Measurements from ENCODE around the gene REELD1.

REELD1 gene

DNA sequence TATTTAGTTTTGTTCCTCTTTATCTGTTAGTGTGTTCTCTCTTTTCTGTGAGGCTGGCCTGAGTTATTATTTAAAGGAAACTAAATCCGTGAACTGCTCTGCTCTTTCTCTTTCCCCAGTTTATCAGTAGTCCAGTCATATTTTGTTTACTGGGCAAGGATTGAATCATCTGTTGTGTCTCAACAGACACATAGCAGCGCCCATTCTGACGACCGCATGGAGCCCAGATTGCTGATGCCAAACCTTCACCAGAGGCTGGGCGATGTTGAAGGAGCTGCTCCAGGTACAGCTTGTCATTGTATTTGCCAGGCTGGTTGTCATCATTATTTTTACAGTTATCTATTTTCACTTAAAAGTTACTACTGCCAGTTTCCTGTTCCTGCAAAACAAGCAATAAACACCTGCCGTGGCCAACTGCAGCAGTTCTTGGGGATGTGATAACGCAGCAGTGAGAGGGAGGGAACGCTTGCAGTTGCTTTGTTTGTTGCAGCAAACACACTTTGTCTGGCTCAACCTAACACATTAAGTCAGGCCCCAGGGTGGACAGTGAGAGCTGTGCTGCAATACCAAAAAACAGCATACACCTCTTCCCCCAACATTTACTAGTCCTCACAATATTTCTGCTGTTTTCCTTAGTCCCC is 10.1 kb downstream of the REELD1 start:
- no peak for DNase-seq (ENCODE audit: low spot score)

DNA sequence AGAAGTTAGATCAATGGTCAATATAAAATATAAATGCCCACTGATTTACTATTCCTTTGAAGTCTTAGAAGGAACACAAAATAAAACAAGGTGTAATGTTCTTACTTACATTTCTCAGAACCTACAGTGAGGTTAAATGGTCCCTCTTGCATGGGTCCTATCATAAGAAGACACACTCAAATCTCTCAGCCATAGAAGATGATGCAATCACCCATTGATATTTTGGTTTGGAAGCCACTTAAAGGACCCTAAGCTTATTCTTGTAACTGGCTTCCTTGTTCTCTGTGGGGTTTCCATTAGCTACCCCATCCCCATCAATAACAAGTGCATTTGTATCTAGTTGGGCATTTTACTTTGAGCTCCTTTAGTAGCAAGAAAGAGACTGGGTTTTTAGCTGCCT is 15.1 kb downstream of the REELD1 start:
- DNase-seq (ENCODE audit: low spot score) = no peak

DNA sequence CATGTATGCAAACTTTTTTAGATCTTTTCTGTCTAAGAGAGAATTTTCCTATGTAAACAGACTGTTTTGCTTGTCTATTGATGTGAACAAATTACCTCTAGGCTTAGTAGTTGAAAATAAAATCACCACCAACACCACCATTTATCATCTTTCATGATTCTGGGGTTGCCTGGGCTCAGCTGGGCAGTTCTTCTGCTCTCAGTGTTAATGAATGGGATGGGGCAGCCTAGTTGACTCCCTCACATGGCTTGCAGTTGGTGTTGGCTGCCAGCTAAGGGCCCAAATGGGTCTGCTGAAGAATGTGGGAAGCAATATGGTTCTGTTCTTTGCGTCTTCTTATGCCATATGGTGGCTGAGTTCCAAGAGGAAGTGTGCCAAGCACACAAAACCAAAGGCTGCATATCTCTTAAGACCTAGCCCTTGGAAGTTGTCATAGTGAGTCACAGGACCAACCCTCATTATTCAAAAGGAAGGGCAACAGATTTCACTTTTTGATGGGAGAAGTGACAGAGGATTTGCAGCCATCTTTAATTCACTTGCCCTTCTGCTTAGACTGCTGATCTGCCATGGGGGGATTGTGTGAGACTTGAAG is 17.9 kb downstream of the REELD1 start:
- no peak for DNase-seq (ENCODE audit: low spot score)

DNA sequence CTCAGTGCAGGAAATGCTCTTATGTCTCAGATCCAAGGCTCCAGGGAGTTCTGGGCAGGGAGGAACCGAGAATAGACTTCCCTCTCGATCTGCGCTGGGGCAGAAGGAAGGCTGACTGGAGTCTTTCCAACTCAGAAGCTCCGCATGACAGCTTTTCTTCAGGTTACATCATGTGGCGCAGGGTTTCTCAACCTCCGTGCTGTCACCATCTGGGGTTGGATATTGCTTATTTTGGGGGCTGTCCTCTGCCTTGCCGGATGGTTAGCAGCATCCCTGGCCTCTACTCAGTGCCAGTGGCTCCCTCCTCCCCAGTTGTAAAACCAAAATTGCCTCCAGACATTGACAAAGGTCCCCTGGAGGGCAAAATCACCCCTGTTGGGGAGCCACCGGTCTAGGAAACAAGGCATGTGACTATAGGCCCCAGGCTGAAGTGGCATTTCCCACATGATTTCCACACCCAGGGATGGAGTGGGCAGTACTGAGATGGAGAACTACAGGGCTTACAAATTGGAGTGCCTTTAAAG is 21.4 kb downstream of the REELD1 start:
- no peak for DNase-seq (ENCODE audit: low spot score)

DNA sequence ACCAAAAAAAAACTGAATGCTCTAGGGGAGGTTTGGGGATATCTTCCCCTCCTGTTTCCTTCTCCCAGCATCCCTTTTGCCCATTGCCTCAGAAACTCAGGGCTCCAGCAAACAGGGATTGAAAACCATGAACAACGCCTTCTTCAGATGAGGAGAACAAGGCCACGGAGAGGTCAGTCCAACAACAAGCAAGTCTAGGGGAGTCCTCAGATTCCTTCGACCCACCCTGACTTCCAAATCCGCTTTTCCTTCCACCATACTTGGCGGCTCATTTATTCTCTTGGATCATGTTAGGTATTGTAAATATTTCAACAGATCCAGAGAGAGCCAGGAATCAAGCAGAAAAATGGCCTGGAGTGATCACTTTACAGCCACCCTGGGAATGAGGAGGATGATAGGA is 21.9 kb downstream of the REELD1 start:
- DNase-seq (ENCODE audit: low spot score) = no peak

DNA sequence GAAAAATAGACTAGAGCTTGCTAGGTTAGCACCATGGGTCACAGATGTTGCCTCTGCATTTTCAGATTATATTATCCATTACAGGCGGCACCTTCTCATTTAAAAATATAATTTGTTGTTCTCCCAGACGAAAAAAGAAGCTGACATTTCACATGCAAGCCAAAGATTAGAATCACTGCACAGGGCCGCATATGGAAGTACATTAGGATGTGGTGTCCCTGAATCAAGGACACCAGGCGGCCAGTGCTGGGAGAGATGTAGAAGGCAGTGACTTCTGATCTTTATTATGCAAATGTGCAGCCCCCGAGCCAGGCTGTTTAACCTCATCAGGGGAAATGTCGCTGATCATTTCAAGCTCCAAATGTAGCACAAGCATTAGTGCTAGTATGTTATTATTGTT is 22.8 kb downstream of the REELD1 start:
- no peak for DNase-seq (ENCODE audit: low spot score)

DNA sequence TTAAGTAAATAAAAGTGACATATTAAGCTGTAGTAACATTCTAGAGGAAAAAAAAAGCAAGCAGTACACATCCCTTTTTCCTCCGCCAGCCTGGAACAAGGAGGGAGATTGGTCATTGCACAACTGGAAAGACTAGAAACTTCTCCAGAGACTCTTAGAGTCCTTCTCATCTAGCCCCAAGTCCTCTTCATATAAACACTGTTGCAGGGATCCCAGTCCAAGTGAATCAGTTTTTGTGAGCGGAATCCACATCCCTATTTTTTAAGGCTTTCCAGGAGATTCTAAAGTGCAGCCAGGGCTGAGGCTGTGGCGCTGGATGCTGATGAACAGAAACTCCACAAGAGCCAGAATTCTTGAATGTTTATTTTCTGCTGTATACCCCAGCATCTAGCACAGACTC is 23.8 kb downstream of the REELD1 start:
- DNase-seq (ENCODE audit: low spot score) = no peak

DNA sequence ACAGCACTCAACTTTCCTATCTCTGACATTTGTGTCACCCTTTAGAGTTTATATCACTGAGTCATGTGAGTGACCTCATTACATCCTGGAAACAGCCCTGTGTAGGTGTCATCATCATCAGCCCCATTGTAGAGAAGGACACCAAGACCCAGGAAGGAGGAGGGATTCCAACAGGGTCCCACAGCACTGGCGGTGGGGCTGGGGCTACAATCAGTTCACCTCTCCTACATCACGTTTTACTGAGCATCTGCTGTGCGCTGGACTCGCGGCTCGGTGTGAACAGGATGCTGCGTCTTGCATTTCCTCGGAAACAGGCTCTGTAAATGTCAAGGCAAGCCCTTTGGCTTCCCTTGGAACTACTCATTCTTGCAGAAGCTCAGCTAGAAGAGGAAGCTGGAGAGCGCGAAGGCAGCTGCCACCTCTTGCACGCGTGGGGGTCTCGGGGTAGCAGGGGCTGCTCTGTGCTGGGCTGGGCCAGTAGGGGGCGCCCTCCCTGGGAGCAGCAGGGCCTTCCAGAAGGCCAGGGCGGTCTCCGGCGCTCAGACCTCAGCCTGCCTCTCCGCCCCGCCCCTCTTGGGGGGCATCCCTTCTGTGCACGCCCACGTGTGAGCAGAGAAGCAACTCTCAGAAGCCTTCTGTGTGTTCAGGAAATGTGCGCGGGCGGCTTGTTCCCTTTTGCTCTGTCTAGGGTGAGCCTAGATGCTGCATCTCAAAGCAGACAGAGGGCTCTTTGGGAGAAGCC is 29.0 kb downstream of the REELD1 start:
- DNase-seq (ENCODE audit: low spot score) = peak; percentile 81

DNA sequence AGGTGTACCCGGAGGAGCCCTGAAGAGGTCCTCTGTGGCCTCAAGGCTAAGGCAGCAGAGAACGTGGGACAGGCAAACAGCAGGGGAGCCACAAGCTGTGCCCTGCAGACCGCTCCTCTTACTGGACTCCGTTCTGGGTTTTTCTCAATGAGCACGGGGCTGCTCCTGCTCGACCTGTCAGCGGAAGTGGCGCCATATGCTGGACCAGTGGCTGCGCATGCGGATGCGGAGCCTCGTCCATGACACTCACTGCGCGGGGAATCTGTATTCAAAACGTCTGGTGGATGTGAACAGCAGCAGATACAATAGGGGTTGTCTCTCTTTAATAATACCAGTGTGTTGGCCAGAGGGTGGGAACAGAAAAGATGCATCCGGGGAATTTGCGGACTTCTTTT is 29.5 kb downstream of the REELD1 start:
- no peak for DNase-seq (ENCODE audit: low spot score)

DNA sequence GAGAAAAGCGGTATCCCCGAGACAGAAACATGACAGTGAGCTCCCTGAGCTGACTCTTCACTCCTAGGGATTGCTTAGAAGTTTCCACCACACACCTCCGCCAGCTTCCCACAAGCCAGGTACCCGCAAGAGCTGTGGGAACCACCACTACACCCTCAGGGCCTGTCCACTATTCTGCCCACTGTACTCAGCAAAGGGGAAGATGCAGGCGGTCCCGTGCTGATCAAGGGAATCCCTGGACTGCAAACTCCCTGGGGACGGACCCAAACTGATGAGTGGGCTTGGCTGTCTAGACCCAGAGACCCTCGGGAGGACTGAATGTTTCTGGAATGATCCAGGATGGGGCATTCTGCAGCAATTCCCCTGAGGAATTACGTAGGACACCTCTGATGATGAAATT is 30.2 kb downstream of the REELD1 start:
- DNase-seq (ENCODE audit: low spot score) = no peak

DNA sequence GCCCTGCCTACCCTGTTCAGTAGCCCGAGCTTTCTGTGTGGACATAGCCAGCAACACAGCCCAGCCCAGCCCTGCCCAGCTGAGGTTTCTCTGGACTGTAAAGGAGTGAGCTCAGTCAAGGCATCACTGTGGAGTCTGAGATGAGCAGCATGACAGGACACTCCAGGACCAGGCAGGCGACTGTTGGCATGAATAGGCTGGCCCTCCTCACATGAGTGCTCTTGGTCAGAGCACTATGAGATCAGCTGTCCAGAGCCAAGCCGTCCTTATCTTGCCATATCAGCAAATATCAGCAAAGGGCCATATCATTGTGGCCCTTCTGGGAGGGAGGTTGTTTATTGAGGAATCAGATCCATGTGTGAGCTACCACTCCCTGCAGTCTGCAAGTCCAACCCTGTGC is 30.9 kb downstream of the REELD1 start:
- DNase-seq (ENCODE audit: low spot score) = no peak

DNA sequence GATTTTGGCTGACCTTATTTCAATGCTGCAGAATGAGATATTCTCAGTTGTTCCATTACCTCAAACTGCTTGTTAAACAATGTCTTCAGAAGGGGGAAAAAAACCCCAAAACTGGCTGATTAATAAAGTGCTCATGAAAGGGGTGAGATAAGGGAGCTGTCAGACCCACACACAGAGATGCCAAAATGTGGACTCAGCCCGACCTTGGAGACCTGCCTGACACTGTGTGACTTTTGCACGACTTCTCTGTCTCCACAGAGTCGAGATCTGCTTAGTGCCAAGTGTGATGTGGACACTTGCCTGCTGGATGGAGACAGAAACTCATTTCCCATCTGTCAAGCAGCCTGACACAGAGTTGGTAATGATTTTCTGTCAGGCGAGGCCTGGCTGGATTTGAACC is 31.5 kb downstream of the REELD1 start:
- DNase-seq (ENCODE audit: low spot score) = no peak

DNA sequence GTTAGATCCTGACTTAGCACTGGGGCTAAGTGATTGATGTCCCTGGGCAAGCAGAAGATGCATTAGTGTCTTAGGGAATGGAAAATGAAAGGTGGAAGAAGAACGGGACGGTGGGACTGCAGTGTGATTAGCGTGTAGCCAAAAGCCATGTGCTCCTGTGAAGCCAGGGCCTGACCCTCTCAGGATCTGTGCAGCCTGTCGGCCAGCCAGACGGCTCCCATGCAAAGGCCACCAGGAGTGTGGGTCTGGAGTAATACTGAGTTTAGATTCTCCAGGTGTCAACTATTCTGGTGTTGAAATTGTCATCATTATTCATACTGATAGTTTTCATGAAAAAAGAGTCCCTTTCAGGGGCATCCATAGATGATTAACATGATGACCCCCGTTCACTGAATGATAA is 32.0 kb downstream of the REELD1 start:
- DNase-seq (ENCODE audit: low spot score) = no peak

DNA sequence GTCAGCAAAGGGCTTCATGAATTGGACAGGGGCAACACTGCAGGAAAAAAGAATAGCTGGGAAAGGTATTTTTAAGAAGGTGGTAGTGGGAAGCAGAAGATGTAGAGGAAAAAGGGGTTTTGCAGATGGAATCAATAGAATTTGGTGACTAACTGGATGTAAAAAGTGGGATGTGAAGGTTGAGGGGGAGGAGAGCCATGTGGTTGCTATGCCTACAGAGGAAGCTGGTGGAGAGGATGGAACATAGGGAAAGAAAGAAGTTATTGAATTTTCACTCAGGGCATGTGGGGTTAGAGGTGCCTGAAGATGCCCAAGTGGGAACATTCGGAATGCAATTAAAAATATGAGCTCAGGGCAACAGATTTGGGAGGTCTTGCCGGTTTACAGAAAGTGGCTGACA is 33.0 kb downstream of the REELD1 start:
- DNase-seq (ENCODE audit: low spot score) = no peak

DNA sequence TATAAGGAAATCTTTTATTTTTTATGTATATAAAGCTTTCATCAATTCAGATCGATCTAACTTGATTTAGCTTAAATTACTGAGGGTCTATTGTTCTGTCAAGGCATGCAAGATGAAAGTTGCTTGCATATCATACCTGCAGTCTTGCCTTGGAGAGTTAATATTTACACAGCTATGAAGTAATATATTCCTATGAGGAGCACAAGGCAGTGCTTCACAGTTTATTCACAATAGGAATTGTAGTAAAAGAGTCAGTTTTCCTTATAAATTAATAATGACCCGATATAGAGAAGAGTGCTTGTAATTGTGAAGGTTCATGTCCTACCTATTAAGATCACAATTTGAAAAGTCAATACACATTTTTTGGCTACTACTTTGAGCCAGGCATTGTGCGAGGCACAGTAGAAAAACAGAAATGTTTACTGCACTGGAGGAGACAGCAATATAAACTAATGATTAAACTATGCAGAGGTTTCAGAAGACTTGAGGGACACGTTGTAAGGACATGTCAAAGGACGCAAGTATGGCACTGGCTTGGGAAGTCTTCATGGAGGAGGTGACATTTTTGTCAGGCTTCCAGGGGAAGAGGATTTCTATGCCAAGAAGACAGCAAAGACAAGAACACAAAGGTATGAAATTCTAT is 38.8 kb downstream of the REELD1 start:
- DNase-seq (ENCODE audit: low spot score) = no peak

DNA sequence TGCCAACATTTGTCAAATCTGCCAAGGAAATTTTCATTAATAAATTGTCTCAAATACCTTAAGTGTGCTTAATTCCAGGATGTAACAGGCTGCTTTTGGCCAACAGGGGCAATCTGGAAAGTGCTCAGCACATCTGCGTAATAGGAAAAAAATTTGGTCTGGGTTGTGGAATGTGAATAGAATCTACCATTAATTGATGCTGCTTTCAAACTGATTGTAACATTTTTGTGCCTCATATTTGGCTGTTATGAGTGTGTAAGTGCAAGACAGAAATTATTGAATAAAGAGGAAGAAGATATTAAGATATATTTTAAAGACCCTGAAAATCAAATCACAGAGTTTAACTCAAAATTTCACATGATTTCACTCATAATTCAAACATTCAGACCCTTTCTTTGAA is 41.1 kb downstream of the REELD1 start:
- DNase-seq (ENCODE audit: low spot score) = no peak

DNA sequence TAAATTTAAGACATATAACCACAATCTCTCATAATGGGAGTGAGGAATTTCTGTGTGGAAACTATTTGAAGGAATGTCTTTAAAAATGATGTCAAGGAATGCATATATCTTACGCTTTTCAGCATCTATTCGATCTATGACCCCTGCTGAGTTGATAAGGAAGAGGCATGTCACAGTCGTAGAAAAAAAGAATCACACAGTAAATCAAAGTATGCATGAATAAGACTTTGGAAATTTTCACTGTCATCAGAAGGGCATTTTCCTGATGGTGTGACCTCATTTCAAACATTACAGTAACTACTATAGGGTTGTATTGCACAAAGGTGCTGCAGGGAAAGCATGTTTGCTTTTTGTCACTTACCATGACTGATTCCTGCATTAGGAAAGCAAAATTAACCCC is 41.5 kb downstream of the REELD1 start:
- peak; percentile 51 for DNase-seq (ENCODE audit: low spot score)

DNA sequence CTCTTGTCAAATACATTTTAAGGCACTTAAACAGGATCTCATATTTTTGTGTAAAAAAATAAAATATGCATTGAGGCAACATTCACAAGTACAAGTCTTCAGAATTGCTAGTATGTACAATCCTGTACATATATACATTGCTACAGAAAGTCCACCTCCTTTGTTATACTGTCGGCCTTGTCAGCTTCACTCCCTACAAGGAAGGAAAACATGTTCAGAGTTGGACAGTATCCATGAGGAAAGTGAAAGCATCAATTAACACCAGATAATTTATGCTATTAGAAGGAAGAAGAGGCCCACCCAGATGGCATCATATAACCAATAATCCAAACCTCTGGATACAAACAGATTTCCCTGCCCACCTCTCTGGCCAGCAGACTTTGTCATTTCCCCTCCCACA is 42.0 kb downstream of the REELD1 start:
- no peak for DNase-seq (ENCODE audit: low spot score)

DNA sequence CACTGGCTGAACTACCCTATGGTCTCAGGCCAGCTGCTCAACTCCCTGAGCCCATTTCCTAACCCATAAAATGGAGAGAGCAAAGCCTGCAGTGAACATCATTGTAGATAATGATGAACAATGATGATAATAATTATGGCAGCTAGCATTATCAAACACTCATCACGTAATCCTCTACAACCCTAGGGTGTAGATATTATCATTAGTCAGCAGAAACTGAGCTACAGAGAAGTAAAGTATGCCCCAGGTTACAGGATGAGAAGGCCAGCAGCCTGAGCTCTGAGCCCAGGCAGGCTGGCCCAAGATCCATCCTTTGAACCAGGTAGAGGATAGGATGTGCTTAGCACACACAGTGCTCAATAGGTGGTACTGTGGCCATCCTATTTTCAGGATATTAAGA is 43.2 kb downstream of the REELD1 start:
- no peak for DNase-seq (ENCODE audit: low spot score)

DNA sequence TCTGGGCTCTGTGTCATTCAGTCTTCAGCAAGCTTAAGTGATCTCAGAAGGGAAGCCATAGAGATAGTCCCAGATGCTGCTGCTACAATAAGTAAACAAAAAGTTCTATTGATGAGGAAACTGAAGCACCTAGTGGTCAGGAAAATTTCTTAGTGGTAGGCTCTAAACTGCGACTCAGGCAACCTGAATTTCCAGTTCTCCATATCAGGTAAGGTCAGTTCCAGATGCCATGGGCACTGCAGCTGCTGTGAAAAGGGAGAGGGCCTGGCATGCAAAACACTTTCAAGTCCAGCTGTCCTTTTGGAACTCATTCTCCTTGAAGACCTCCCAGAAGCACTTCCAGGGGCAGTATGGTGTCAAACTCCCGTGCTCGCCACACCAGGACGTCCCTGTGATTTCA is 46.2 kb downstream of the REELD1 start:
- DNase-seq (ENCODE audit: low spot score) = no peak

DNA sequence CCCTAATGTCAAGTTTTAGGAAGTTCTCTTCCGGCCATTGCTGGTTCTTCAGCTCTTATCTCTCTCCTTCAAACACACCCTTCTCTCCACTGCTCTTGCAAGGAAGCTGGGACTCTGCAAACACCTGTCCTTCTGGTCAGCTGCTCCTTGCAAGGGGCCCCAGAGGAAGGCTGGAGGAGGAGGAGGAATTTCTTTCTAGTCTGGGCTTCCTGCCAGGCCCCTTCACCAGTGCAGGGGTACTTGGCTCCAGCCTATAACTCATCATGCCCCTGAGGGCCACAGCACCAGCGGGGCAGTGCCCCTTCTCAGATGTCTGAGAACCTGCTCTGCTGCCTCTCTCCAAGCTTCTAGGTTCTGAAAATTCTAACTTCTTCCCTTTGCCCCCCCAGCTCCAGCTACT is 46.7 kb downstream of the REELD1 start:
- DNase-seq (ENCODE audit: low spot score) = no peak

DNA sequence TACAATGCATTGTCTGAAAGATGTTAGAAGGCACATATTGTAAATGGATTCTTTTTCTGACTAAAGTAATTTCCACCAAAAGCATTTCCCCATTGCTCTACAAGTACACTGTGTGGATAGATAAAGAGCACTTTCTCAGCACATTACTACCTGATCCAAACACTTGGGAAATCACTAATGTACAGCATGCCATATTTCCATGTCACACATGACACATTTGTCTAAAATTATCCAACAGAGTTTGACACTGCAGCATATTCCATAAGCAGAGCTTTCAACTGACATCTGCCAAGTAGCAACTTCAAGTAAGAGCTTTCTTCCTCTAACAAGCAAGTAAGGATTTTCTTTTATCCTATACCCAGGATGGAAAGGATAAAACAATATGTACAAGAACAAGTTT is 49.5 kb downstream of the REELD1 start:
- no peak for DNase-seq (ENCODE audit: low spot score)

DNA sequence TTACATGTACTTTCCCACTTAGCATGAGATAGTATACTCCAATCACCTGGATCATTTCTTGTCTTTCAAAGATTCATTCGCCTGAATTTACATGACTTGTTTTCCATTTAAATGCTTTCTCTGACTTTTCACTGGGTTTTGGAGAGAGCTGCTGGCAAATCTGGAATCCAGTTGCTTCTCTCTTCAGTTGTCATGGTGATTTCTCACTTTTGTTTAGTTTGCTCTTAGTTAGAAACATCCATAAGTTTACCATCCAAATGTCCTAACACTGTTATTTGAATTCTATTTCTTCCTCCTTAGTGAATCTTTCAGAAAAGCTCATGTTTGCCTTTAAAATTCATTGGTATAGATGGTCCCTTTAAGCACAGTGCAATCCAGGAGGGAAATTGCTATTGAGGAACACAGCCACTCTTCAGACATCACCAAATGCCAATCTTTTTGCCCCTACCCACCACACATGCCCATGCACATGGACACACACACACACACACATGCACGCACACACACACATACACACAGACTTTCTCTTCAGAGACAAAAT is 51.7 kb downstream of the REELD1 start:
- DNase-seq (ENCODE audit: low spot score) = no peak

Data from kidney capillary endothelial cell (primary cell).